ENCODE measurements around the gene ZNG1B.
"Not testable (repeated sequence)": the region's sequence is repeated elsewhere in the genome, so short reads cannot be mapped to it uniquely, and the experiment has no call there.

Gene ZNG1B

DNA sequence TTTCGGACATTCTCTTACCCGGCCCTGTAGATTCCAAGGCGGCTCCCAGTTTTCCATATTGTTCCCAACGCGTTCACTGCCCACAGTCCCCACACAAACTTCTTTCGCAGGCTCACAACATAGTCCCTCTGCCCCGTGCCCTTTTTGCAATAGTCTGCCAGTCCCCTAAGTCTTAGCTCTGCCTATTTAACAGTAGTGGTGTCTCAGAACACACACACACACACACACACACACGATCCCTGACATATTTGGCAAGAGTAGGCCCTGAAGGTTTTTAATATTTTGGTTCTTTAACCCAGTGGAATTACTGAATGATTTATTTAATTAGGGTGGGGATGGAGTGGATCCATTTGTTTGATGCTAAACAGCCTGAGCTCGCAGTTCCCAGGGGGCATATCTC, 105.0 kb downstream of the ZNG1B start:
- DNase-seq = not testable (repeated sequence)

Measured in nucleus accumbens (tissue), 56 donors.